Right ventricle myocardium inferior (tissue), 1 donor: Measurements from ENCODE around the gene MIPEP. TPM values are rescaled to one million over a fixed set of nuclear protein-coding genes. Genes with fewer than 3 reads are reported as not detected.
A peak's percentile ranks its signal among the peaks of the same experiment; 100 is the strongest.

Experiments
- ATAC-seq: fragments of 200-7000 bp; cut with Tn5 transposase; one replicate; pipeline ENCODE4 v1.9.1; 2020; ENCODE audit warnings: mild to moderate bottlenecking, moderate library complexity
- DNase-seq: peaks from one replicate; pipeline ENCODE4 v3.0.0; 2021; ENCODE audit errors: missing footprints
- intact Hi-C: fragments of 100-400 bp; cut with DNase I; formaldehyde crosslinking; loops from one replicate; pipeline ENCODE4 v1.11.0; 2022
- total RNA-seq: library from RNA; stranded (reverse); fragmentation: NEBNext Ultra II Directional; extraction: Animal tissue kit (Norgen Biotek cat#: 25700); gene quantifications from one replicate; pipeline ENCODE4 v1.2.1, GENCODE V29; 2021
- donor health status: DM: no; HTN: yes; CAD: no; lungs with severe emphysema.

MIPEP gene
- total RNA-seq, 1 donor from 2014 or later, result 37.7 TPM

- DNase-seq, result no peak
- intact Hi-C loops, result no loop called here
- no peak for ATAC-seq
These were observed 64.8 kb downstream of the MIPEP start for GRCh38 chr13:23824371-23824770.

- intact Hi-C loops, result no loop called here
- no peak for ATAC-seq
- DNase-seq, result no peak
These were observed 66.9 kb downstream of the MIPEP start for GRCh38 chr13:23822252-23822824.

GRCh38 chr13:23820530-23820929 is 68.7 kb downstream of the MIPEP start:
- DNase-seq (no peak), ATAC-seq (no peak)
- intact Hi-C loops, result no loop called here

- ATAC-seq (no peak), DNase-seq (no peak)
- intact Hi-C loops, result no loop called here
These were observed 71.4 kb downstream of the MIPEP start for GRCh38 chr13:23817830-23818229.

- intact Hi-C loops, result no loop called here
- ATAC-seq, result no peak
- DNase-seq, result no peak
These were observed 72.1 kb downstream of the MIPEP start for GRCh38 chr13:23817136-23817535.

- DNase-seq (no peak), ATAC-seq (no peak)
- intact Hi-C loops, result no loop called here
These were observed 75.6 kb downstream of the MIPEP start for GRCh38 chr13:23813635-23814034.

GRCh38 chr13:23811366-23812062 is 77.7 kb downstream of the MIPEP start:
- intact Hi-C loops, result no loop called here
- no peak for ATAC-seq
- no peak for DNase-seq

- intact Hi-C loops, result no loop called here
- DNase-seq (no peak), ATAC-seq (no peak)
These were observed 78.4 kb downstream of the MIPEP start for GRCh38 chr13:23810685-23811240.

GRCh38 chr13:23808803-23809202 is 80.4 kb downstream of the MIPEP start:
- no peak for ATAC-seq
- intact Hi-C loops, result no loop called here

GRCh38 chr13:23806874-23807526 is 82.2 kb downstream of the MIPEP start:
- intact Hi-C loops, result no loop called here
- DNase-seq, result no peak
- no peak for ATAC-seq

More at GRCh38 chr13:23808803-23809202, 80.4 kb downstream of the MIPEP start:
- no peak for DNase-seq

GRCh38 chr13:23805821-23806220 is 83.4 kb downstream of the MIPEP start:
- ATAC-seq (no peak), DNase-seq (no peak)
- intact Hi-C loops, result no loop called here

- DNase-seq (no peak), ATAC-seq (no peak)
- intact Hi-C loops, result no loop called here
These were observed 84.1 kb downstream of the MIPEP start for GRCh38 chr13:23805122-23805521.

GRCh38 chr13:23804166-23804565 is 85.0 kb downstream of the MIPEP start:
- ATAC-seq (no peak), DNase-seq (no peak)
- intact Hi-C loops, result no loop called here

GRCh38 chr13:23801141-23801540 is 88.1 kb downstream of the MIPEP start:
- DNase-seq, result no peak
- intact Hi-C loops, result no loop called here
- ATAC-seq, result no peak

GRCh38 chr13:23799945-23800344 is 89.3 kb downstream of the MIPEP start:
- DNase-seq (no peak), ATAC-seq (no peak)
- intact Hi-C loops, result no loop called here

GRCh38 chr13:23797276-23797903 is 91.8 kb downstream of the MIPEP start:
- peak; percentile 40 for DNase-seq
- intact Hi-C loops, result no loop called here
- ATAC-seq, result no peak

GRCh38 chr13:23796551-23796950 is 92.6 kb downstream of the MIPEP start:
- ATAC-seq (no peak), DNase-seq (no peak)
- intact Hi-C loops, result no loop called here

- ATAC-seq (no peak), DNase-seq (no peak)
- intact Hi-C loops, result no loop called here
These were observed 94.7 kb downstream of the MIPEP start for GRCh38 chr13:23794267-23795161.

GRCh38 chr13:23793711-23794110 is 95.5 kb downstream of the MIPEP start:
- DNase-seq (no peak), ATAC-seq (no peak)
- intact Hi-C loops, result no loop called here
